Naive thymus-derived CD4-positive, alpha-beta T cell (primary cell): ENCODE results near the gene NR6A1. TPM values are rescaled to one million over a fixed set of nuclear protein-coding genes. Genes with fewer than 3 reads are reported as not detected.

Source experiments
- ATAC-seq: fragments of 150-1000 bp; cut with Tn5 transposase; 2 replicates; pipeline ENCODE4 v1.10.0; 2021; ENCODE audit warnings: mild to moderate bottlenecking, moderate library complexity
- CTCF ChIA-PET: fragments of 350-600 bp; sonication (Branson Sonifier 250); formaldehyde crosslinking; loops from one replicate; lab custom pipeline; 2021; ENCODE audit warnings: antibody characterized with exemption; lab: Charles Lee
- POLR2A ChIA-PET: fragments of 350-600 bp; sonication (Branson Sonifier 250); formaldehyde crosslinking; loops from one replicate; lab custom pipeline; 2021; ENCODE audit warnings: antibody characterized with exemption, inconsistent platforms; lab: Charles Lee
- DNase-seq, 9 donors: peaks; one replicate each; pipeline versions ENCODE4 v3.0.0 to v3.0.0-alpha.2; 2020 to 2022; ENCODE audit warnings: mixed read lengths in 1 of 9
- H3K27ac ChIP-seq: one replicate; pipeline ENCODE4 v1.7.0; 2013; ENCODE audit warnings: mild to moderate bottlenecking, low read depth, low read length, moderate library complexity
- H3K27me3 ChIP-seq, 2 donors: one replicate each; pipeline ENCODE4 v1.7.0; 2013; ENCODE audit warnings: low read length in 2 of 2, mild to moderate bottlenecking in 2 of 2, moderate library complexity in 2 of 2; ENCODE audit not compliant: control insufficient read depth in 2 of 2, insufficient read depth in 2 of 2
- H3K36me3 ChIP-seq, 3 experiments: 1 replicate in 2 of 3; 2 replicates in 1 of 3; pipeline ENCODE4 v1.7.0; 2013; ENCODE audit warnings: low read length in 3 of 3, mild to moderate bottlenecking in 3 of 3, moderate library complexity in 1 of 3; ENCODE audit not compliant: insufficient read depth in 3 of 3, control insufficient read depth in 2 of 3
- H3K4me1 ChIP-seq, 2 donors: one replicate each; pipeline ENCODE4 v1.7.0; 2013; ENCODE audit warnings: low read length in 2 of 2, mild to moderate bottlenecking in 2 of 2, moderate library complexity in 1 of 2; ENCODE audit not compliant: control insufficient read depth in 2 of 2, insufficient read depth in 2 of 2
- H3K4me3 ChIP-seq: 2 replicates; pipeline ENCODE4 v1.7.0; 2013; ENCODE audit warnings: mild to moderate bottlenecking, low read length
- H3K9me3 ChIP-seq, 3 experiments: 1 replicate in 2 of 3; 2 replicates in 1 of 3; pipeline ENCODE4 v1.7.0; 2013; ENCODE audit warnings: low read length in 3 of 3; ENCODE audit not compliant: control insufficient read depth in 2 of 3
- H3K27ac Mint-ChIP-seq, 9 donors: one replicate each; pipeline ENCODE4 v1.8.0; 2020 to 2022; ENCODE audit warnings: mixed read lengths in 9 of 9, mild to moderate bottlenecking in 8 of 9, moderate library complexity in 5 of 9, inconsistent platforms in 2 of 9
- H3K27me3 Mint-ChIP-seq, 5 donors: one replicate each; pipeline ENCODE4 v1.8.0; 2021 to 2022; ENCODE audit warnings: mixed read lengths in 5 of 5, mild to moderate bottlenecking in 1 of 5
- H3K36me3 Mint-ChIP-seq, 5 donors: one replicate each; pipeline ENCODE4 v1.8.0; 2020 to 2022; ENCODE audit warnings: mixed read lengths in 5 of 5, mild to moderate bottlenecking in 3 of 5, inconsistent platforms in 1 of 5
- H3K4me1 Mint-ChIP-seq, 7 donors: one replicate each; pipeline ENCODE4 v1.8.0; 2020 to 2022; ENCODE audit warnings: mixed read lengths in 7 of 7, mild to moderate bottlenecking in 3 of 7, inconsistent platforms in 1 of 7
- H3K4me3 Mint-ChIP-seq, 10 donors: one replicate each; pipeline ENCODE4 v1.8.0; 2020 to 2022; ENCODE audit warnings: mild to moderate bottlenecking in 10 of 10, mixed read lengths in 10 of 10, moderate library complexity in 6 of 10, inconsistent platforms in 2 of 10
- H3K9me3 Mint-ChIP-seq, 11 donors: one replicate each; pipeline ENCODE4 v1.8.0; 2020 to 2022; ENCODE audit warnings: mixed read lengths in 11 of 11, mild to moderate bottlenecking in 4 of 11, inconsistent platforms in 1 of 11, moderate library complexity in 1 of 11
- intact Hi-C, 2 donors: fragments of 100-400 bp; cut with micrococcal nuclease; formaldehyde crosslinking; loops; one replicate each; pipeline ENCODE4 v1.15.1; 2023
- polyA plus RNA-seq, 2 donors: library from polyadenylated mRNA; unstranded; fragments of 300-500 nt; fragmentation: Illumina TruSeq; gene quantifications; one replicate each; pipeline ENCODE4 v1.2.3, GENCODE V29; 2021
- total RNA-seq, 6 experiments: library from RNA in 5 of 6; stranded (reverse) in 5 of 6; gene quantifications; 1 replicate in 5 of 6; 2 replicates in 1 of 6; pipeline ENCODE4 v1.2.3 and lab custom pipeline; 2021 to 2026

The NR6A1 gene
- total and polyA plus RNA-seq, 7 experiments from 2014 or later: 0.21 to 0.78 (median 0.51) TPM; not detected in 4

DNA sequence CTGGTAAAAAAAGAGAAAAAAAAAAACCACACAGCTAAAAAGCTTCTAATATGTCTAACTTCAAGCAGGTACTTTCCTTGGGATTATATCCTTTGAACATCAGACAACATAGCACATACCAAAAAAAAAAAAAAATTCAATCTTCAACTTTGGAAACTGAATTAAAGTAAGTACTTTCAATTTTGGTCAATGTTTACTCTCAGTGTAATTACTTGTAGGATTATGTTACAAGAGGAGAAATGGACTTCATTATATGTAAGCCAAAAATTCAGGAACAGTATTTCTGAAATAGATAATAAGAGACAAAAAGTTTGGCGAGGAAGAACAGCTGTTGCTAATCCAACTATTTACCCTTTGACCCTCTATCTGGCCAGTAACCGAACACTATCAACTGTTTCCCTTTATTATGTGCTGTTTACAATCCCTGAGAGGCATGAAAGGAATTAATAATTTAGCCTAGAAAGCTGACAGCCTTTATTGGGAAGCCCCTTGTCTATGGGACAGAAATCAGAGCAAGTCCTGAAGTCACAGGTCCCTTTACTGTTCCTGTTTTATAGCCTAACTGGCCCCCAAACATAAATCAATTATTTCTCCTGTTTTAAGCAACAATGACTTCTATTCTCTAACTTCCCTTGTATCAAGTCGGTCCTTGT, 46.6 kb downstream of the NR6A1 start:
- H3K4me1 Mint-ChIP-seq: no peaks in the 10 kb centered on the region
- no peak overlapping the region for H3K4me3 Mint-ChIP-seq

DNA sequence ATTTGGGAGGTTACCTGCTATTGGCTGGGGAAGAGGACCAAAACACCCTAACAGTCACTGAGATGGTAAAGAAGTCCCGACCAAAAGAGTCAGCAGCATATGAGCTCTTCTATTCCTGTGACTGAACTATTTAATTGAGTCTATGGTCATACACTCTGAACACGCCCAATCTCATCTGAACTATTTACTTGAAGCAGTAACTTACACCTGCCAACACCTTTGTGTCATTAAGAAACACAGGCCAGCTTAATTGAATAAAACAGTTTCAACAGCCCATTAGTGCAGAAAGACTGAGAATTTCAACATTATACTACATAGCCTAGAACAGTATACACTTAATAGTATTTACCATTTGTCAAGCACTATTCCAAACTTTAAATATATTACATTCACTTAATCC, 47.8 kb downstream of the NR6A1 start:
- H3K4me3 ChIP-seq: no peak overlapping the region
- no peaks in the 10 kb centered on the region for H3K4me1 ChIP-seq
- H3K9me3 ChIP-seq: no peaks in the 10 kb centered on the region
- Mint-ChIP-seq H3K4me3 (no peak overlapping the region), H3K4me1 (no peaks in the 10 kb centered on the region), H3K36me3 (no peaks in the 10 kb centered on the region), H3K27ac (no peak overlapping the region), H3K9me3 (peaks cover 0 to 2% (median 0%) of the 10 kb centered on the region in 11 donors), H3K27me3 (peaks cover 0 to 12% (median 0%) of the 10 kb centered on the region in 5 donors)
- DNase-seq: no peak
- ChIA-PET POLR2A (no interaction called here), CTCF (interaction anchor here (1.0 kb wide), 1 partner anchor 11 kb away, joined by 3 read pairs; no protein-coding TSS in a partner anchor)
- H3K27me3 ChIP-seq: no peaks in the 10 kb centered on the region
- no peak overlapping the region for H3K27ac ChIP-seq
- intact Hi-C loops: loop anchor here in 1 of 2 donors (5.0 kb wide), 1 partner anchor 44 kb away; no protein-coding TSS in a partner anchor
- no peaks in the 10 kb centered on the region for H3K36me3 ChIP-seq
- no peak for ATAC-seq

More for the DNA sequence above, 46.6 kb downstream of the NR6A1 start:
- intact Hi-C loops: loop anchor here in 1 of 2 donors (5.0 kb wide), 1 partner anchor 43 kb away; no protein-coding TSS in a partner anchor
- CTCF ChIA-PET: no interaction called here
- Histone ChIP-seq H3K36me3 (no peaks in the 10 kb centered on the region), H3K4me1 (no peaks in the 10 kb centered on the region), H3K27me3 (no peaks in the 10 kb centered on the region), H3K27ac (no peak overlapping the region), H3K4me3 (no peak overlapping the region), H3K9me3 (no peaks in the 10 kb centered on the region)
- no peak overlapping the region for H3K27ac Mint-ChIP-seq
- peaks cover 0 to 12% (median 0%) of the 10 kb centered on the region in 5 donors for H3K27me3 Mint-ChIP-seq
- H3K36me3 Mint-ChIP-seq: no peaks in the 10 kb centered on the region
- POLR2A ChIA-PET: no interaction called here
- DNase-seq (no peak), ATAC-seq (no peak)
- H3K9me3 Mint-ChIP-seq: peaks cover 0 to 2% (median 0%) of the 10 kb centered on the region in 11 donors

GRCh38 chr9:124721109-124721906, 49.8 kb downstream of the NR6A1 start:
- Histone ChIP-seq H3K27ac (no peak overlapping the region), H3K4me1 (no peaks in the 10 kb centered on the region), H3K9me3 (no peaks in the 10 kb centered on the region), H3K4me3 (no peak overlapping the region), H3K27me3 (no peaks in the 10 kb centered on the region), H3K36me3 (no peaks in the 10 kb centered on the region)
- Mint-ChIP-seq H3K9me3 (peaks cover 0 to 2% (median 0%) of the 10 kb centered on the region in 11 donors), H3K4me3 (no peak overlapping the region), H3K4me1 (no peaks in the 10 kb centered on the region), H3K27me3 (peaks cover 0 to 12% (median 0%) of the 10 kb centered on the region in 5 donors), H3K27ac (no peak overlapping the region), H3K36me3 (no peaks in the 10 kb centered on the region)
- no peak for ATAC-seq
- ChIA-PET POLR2A (no interaction called here), CTCF (interaction anchor here (0.7 to 1.9 kb wide), 2 partner anchors 8 to 170 kb away, joined by 4 to 5 read pairs; no protein-coding TSS in a partner anchor)
- no peak for DNase-seq
- intact Hi-C loops: loop anchor here in 1 of 2 donors (5.0 kb wide), 1 partner anchor 46 kb away; no protein-coding TSS in a partner anchor

DNA sequence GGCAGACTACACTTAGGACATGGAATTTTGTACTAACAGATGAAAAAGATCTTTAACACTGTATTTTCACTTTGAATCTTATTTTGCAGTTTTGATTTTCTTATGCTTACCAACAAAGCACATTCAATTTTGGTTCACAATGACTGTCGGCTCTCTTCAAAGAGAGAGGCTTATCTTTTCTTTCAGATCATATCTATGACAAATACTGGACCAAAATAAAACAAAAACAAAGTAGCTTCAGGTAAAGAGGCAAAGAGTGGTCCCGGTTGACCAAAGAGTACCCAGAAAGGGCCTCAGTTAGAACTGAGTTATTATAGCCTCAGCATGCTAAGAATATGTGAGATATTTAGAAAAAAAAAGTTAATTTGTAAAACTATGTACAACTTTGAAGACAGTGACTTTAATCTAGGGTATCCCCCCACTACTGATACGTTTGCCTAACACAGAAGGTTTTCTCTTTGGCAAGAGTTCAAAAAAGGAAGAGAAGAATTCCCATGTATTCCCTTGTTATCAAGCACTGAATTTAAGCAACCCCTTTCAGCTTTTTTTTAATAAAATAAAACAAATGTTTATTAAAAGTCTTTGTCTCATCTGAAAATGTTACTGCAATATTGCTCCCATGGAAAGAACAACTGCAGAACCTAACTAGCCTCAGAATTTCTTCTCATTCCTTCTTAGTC, 50.5 kb downstream of the NR6A1 start:
- no peak overlapping the region for H3K27ac ChIP-seq
- intact Hi-C loops: loop anchor here in 1 of 2 donors (5.0 kb wide), 1 partner anchor 47 kb away; no protein-coding TSS in a partner anchor
- Mint-ChIP-seq H3K36me3 (no peaks in the 10 kb centered on the region), H3K4me3 (no peak overlapping the region), H3K27ac (no peak overlapping the region), H3K4me1 (no peaks in the 10 kb centered on the region), H3K9me3 (peaks cover 0 to 2% (median 0%) of the 10 kb centered on the region in 11 donors), H3K27me3 (peaks cover 0 to 10% (median 0%) of the 10 kb centered on the region in 5 donors)
- no peak overlapping the region for H3K4me3 ChIP-seq
- H3K9me3 ChIP-seq: no peaks in the 10 kb centered on the region
- CTCF ChIA-PET: interaction anchor here (1.9 kb wide), 1 partner anchor 169 kb away, joined by 5 read pairs; no protein-coding TSS in a partner anchor
- POLR2A ChIA-PET: no interaction called here
- no peaks in the 10 kb centered on the region for H3K36me3 ChIP-seq
- no peaks in the 10 kb centered on the region for H3K4me1 ChIP-seq
- ATAC-seq: no peak
- no peak for DNase-seq
- no peaks in the 10 kb centered on the region for H3K27me3 ChIP-seq

DNA sequence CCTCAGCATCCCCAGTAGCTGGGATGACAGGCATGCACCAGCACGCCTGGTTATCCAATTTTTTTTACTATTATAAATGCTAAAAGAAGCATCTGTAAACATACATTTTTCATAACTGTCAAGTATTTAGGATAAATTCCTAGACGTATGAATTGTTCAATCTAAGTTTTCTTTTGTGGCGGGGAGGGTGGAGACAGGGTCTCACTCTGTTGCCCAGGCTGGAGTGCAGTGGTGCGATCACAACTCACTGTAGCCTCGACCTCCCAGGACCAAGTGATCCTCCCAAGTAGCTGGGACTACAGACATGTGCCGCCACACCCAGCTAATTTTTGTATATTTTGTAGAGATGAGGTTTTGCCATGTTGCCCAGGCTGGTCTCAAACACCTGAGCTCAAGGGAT, 52.2 kb downstream of the NR6A1 start:
- H3K9me3 ChIP-seq: no peaks in the 10 kb centered on the region
- DNase-seq: no peak
- ATAC-seq: no peak
- Mint-ChIP-seq H3K27ac (no peak overlapping the region), H3K36me3 (no peaks in the 10 kb centered on the region), H3K4me3 (no peak overlapping the region), H3K4me1 (no peaks in the 10 kb centered on the region), H3K9me3 (peaks cover 0 to 2% (median 0%) of the 10 kb centered on the region in 11 donors), H3K27me3 (peaks cover 0 to 10% (median 0%) of the 10 kb centered on the region in 5 donors)
- H3K27me3 ChIP-seq: no peaks in the 10 kb centered on the region
- ChIA-PET CTCF (no interaction called here), POLR2A (no interaction called here)
- H3K4me3 ChIP-seq: no peak overlapping the region
- H3K36me3 ChIP-seq: no peaks in the 10 kb centered on the region
- H3K4me1 ChIP-seq: no peaks in the 10 kb centered on the region
- intact Hi-C loops: no loop called here
- no peak overlapping the region for H3K27ac ChIP-seq

DNA sequence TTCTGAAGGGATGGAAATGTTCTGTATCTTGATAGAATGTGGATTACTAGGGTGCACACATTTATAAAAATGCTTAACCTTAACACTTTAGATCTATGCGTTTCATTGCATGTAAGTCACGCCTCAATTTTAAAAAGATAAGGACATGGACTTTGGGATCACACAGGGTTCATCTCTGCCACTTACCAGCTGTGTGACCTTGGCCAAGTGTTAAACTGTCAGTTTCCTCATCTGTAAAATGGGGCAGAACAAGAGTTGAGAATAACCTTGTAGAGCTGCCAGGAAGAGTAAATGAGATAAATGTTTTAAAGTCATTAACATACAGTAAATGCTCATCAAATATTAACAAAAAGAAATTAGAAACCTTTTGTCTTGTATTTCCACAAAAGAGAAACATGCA, 53.5 kb downstream of the NR6A1 start:
- H3K27ac ChIP-seq: no peak overlapping the region
- Mint-ChIP-seq H3K36me3 (no peaks in the 10 kb centered on the region), H3K27ac (no peak overlapping the region), H3K9me3 (peaks cover 0 to 2% (median 0%) of the 10 kb centered on the region in 11 donors), H3K4me1 (no peaks in the 10 kb centered on the region), H3K27me3 (peaks cover 0 to 8% (median 0%) of the 10 kb centered on the region in 5 donors), H3K4me3 (no peak overlapping the region)
- DNase-seq: no peak
- no peaks in the 10 kb centered on the region for H3K27me3 ChIP-seq
- no peaks in the 10 kb centered on the region for H3K4me1 ChIP-seq
- no peaks in the 10 kb centered on the region for H3K9me3 ChIP-seq
- POLR2A ChIA-PET: no interaction called here
- no peak for ATAC-seq
- H3K36me3 ChIP-seq: no peaks in the 10 kb centered on the region
- intact Hi-C loops: no loop called here
- no peak overlapping the region for H3K4me3 ChIP-seq
- CTCF ChIA-PET: interaction anchor here (0.7 kb wide), 1 partner anchor 99 kb away, joined by 3 read pairs; no protein-coding TSS in a partner anchor
